PC-3 (cell line): ENCODE data around the gene TLR4.

ENCODE experiments used
- CTCF ChIP-seq: fragments of 300-600 bp; sonication (generic); conservative IDR thresholded peaks from 2 replicates; pipeline ENCODE4 v1.5.1; 2017; ENCODE audit warnings: antibody characterized with exemption, low read depth, mild to moderate bottlenecking, low read length
- EZH2phosphoT487 ChIP-seq: fragments of 300-600 bp; sonication (generic); IDR thresholded peaks from 2 replicates; pipeline ENCODE4 v1.6.1; 2018; ENCODE audit warnings: mild to moderate bottlenecking, antibody characterized with exemption, low read length, borderline replicate concordance

DNA sequence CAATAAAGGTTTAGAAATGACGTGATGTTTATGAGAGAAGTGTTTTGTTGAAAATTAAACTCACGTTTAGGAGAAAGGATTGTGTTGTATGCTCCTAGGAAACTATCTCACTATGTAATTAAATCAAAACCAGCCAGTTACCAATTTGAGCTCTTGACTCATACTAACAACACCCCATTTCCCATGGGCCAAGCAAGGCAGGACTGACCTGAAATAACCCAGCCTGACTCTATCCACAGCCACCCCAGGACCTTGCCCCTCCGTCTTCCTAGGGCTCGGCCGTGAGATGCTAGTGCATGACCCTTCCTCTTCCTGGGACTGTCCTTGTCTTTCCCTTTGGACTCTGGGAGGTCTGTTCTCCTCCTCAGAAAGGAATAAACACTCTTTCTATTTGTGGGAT is 16.4 kb downstream of the TLR4 start:
- TF ChIP-seq CTCF = no peak
- no peak for TF ChIP-seq EZH2phosphoT487
